Measurements from ENCODE around the gene KAZALD1.
A peak's percentile ranks its signal among the peaks of the same experiment; 100 is the strongest.

The KAZALD1 gene

GRCh38 chr10:101069441-101069840 is 7.7 kb downstream of the KAZALD1 start:
- no peak for DNase-seq

DNA sequence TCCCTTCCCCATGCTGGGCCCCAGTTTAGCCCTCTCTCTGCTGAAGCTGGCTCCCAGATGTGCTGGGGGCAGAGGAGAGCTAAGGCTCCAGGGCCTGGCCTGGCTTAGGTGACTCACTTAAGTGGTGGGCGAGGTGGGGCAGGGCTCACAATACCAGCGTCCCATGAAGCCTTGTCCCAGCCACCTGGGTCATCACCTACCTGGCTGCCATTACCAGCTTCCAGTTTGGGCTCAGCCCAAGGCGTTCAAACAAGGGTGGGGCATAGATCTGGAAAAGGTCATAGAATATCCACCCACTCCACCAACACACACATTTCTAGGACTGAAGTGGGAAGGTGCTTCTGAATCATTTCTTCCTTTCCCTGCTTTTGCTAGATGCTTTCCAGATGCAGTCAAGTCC is 8.3 kb downstream of the KAZALD1 start:
- DNase-seq = no peak

- no peak for DNase-seq
Observed at GRCh38 chr10:101071267-101071884, 9.6 kb downstream of the KAZALD1 start.

GRCh38 chr10:101071885-101072433 is 10.2 kb downstream of the KAZALD1 start:
- no peak for DNase-seq

GRCh38 chr10:101072923-101073322 is 11.1 kb downstream of the KAZALD1 start:
- no peak for DNase-seq

GRCh38 chr10:101073631-101074030 is 11.8 kb downstream of the KAZALD1 start:
- no peak for DNase-seq

DNA sequence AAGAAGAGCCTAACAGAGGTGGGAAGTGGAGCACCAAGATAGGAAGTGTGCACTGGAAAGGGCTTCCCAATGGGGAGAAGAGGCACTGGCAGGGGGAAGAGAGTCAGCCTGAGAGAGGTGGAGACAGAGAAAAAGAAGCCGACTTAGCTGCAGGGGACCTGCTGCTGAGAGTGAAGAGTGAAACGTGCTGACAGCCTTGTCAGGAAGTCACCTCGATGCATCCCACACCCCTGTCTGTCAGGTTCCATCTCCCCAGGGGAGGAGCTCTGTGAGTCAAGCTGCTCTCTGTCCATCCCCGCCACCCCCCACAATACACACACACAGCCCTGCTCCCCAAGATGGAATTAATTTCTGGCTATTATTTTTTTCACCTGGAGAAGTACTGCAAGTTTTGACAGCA is 14.0 kb downstream of the KAZALD1 start:
- no peak for DNase-seq

DNA sequence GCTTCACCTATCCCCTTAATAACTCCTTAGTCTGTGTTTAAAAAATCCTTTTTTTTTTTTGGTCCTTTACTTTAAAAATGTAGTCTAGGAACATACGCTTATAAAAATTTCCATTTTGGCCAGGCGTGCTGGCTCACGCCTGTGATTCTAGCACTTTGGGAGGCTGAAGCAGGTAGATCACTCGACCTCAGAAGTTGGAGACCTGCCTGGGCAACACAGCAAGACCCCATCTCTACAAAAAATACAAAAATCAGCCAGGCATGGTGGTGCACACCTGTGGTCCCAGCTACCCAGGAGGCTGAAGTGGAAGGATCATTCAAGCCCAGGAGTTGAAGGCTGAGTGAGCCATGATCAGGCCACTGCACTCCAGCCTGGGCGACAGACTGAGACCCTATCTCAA is 14.8 kb downstream of the KAZALD1 start:
- no peak for DNase-seq

DNA sequence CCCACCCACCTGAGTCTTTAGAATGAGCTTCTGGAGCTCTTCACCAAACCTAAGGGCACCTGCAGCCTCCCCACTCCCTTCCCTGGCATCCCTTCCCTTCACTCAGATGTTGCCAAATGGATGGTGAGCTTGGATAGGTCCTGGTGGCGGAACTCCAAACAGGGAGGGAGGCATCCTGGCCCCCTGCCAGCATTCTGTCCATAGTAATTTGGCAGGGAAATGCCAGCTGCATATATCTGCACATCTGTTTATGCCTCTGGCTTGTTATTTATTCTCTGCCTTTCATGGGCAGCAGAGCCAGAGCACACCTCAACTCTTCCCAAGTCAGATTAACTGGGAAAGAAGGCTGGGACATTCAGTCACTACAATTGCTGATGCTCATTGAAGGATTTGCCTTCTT is 18.1 kb downstream of the KAZALD1 start:
- no peak for DNase-seq

DNA sequence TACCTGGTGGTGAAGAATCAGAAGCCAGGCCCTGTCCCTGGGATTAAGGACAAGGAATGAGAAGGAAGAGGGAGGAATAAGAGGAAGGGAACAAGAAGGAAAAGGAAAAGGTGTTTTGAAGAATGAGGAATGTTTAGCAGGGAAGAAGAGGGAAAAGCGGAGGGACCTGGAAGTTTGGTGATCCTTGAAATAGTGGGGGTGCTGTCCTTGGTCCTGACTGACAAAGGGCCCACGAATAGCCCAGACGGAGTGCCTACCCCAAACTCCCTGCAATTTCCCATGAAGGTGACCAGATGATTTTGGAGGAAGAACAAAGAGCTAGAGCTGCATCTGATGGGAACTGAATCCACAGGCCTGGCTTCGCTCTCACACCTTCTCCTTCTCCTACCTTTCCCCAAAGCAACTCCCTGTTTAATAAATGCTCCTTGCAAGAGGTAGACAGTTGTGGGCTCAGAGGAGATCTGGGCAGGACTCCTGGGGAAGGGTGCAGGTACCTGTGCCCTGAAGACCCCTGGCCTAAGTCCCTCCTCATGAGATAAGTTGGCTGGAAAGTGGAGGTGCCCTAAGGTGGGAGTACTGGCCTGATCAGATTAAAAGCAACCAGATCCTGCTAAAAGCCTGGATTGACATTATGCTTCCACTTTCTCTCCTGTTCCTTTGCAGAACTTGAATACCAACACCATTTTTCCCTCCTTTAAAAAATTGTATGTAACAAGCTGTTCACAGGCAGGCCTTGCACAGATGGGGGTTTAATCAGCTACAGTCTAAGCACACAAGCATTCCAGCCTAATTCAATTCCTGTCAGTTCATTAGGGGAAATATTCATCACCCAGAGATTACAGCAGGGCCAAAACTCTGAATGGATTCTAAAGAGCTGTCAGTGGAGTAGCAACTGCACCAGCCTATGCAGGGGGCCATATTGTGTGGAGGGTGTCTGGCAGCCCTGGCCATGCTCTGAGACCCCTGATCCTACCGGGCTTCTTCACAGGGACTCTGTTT is 19.4 kb downstream of the KAZALD1 start:
- no peak for DNase-seq

GRCh38 chr10:101085846-101086245 is 24.1 kb downstream of the KAZALD1 start:
- no peak for DNase-seq

DNA sequence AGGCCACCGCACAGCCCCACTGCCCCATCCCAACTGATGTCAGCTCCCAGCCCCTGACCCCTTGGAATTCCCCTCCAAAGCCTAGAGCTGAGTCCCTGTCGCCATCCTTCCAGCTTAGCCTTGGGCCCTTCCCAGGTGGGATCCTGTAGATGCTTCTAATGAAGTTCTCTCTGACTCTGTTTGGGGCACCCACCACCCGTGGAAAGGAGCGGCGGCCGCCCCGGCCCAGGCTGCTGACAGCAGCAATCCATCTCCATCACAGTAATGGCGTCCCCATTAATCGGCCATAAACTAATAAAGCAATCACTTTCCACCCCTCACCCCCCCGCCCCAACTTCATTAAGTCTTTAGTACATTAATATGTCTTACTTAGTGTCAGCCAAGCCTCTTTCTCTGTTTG is 25.6 kb downstream of the KAZALD1 start:
- no peak for DNase-seq

- DNase-seq = no peak
Observed at GRCh38 chr10:101087965-101088364, 26.2 kb downstream of the KAZALD1 start.

GRCh38 chr10:101089520-101090299 is 27.9 kb downstream of the KAZALD1 start:
- DNase-seq = no peak

DNA sequence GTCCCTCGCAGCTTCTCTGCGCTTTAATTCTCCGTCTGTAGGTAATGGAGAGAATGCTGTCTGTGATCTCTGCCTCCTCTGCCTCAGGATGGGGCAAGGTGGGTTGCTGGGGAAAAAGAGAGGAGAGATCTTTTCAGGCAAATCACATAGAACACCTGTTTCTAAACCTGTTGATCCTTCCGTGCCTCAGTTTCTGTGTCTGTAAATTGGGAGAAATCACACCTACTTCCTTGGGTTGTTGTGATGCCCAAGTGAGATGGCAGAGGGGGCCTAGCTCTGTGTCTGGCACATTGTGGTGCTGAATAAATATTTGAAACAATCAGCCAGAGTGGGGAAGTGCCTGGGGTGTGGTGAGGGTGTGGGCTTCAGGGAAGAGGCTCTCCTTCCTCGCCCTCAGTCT is 28.8 kb downstream of the KAZALD1 start:
- no peak for DNase-seq

DNA sequence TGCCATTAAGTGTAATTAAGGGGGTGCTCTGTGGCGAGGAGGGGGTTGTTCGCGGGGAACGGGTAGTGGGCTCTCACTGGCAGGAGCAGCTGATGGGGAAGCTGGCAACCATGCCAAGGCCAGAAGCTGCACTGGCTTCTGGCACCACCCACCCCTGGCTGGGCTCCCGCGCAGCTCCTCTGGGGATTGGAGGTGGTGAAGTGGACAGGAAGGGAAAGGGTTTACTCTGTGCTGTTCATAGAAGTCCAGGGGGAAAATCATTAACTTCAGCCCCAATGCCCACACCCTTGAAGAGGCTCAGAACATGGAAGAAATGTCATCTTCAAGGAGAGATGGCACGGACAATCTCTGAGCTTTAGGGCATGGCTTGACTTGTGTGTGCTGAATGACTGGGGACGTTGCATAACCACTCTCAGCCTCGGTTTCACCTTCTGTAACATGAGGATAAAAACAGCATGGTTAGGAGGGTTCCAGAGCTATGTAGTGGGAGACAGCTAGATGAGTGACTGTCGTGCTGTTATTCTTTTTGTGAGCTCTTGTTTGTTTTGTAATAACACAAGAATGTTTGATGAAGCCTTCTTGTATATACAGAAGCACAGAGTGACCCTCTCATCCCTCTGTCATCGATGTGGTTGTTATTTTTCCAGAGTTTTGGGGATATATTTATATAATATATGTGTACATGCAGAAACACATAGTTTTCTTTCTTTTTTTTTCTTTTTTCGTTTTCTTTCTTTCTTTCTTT is 29.9 kb downstream of the KAZALD1 start:
- no peak for DNase-seq

DNA sequence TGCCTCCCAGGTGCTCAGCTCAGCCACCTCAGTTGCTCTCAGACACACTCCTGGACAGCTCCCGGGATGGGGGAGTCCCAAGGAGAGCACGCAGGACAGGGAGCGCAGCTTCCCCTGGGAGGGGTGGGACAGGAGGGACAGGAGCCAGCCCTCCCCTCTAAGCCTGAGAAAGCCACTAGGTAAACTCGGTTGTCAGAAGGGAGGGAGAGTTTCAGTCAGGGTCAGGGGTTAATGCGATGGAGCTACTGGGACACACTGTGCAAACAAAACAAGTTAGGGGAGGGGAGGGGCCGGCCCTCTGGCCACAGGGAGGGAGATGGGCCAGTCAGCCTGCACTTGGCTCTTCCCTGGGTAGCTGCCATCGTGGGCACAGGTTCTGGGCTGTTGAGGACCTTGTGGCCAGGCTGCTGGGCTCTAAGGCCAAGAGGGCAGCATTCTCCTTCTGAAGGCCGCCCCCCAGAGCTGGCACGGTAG is 31.1 kb downstream of the KAZALD1 start:
- DNase-seq = no peak

DNA sequence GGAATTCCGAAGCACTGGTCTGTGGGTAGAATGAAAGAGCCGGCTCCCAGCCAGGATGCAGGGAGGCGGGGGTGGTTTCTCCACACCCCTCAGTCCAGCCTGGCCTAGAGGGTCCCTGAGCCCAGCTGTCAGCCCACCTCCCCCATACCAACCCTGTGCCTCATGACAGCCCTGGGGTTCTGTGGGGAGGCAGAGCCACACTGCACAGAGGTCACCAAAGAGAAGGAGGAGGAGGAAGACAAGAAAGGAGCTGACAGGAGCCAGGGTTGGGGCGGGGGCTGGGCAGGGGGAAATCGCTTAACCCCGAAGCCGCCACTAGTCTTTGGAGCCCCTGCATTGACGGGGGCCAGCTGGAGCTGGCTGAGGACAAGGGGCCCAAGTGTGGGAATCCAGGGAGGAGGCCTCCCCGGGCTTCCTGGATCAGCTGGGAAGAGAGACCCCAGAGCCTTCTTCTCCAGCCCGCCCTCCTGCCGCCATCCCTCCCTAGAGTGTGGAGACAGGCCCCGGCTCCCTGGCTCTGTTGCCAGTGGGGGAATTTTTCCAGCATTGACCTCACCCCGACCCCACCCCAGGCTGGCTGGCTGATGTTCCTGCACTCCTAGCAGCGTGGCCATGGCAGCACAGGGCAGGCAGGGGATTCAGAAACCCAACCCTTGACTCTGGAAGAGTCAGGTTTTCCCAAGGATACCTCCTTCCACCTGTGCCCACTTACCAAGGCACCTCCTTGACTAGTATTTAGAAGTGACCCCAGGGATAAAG is 32.5 kb downstream of the KAZALD1 start:
- no peak for DNase-seq

DNA sequence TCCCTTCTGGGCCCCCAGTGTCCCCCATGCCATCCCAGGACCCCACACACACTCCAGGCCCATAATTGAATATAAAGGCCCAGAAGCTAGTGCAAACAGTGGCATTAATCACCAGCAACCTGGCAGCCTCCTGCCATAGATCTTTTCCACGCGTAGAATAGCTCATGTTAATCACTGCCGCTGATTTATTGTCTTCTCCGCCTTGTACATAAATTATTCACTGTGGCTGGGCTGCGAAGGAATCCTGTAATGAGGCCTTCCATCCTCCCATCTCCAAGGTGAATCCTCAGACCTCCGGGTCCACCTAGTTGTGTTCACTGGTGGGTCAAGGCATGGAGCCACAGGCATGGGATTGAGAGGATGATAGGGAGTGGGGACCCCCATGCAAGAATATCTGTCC is 33.2 kb downstream of the KAZALD1 start:
- no peak for DNase-seq

DNA sequence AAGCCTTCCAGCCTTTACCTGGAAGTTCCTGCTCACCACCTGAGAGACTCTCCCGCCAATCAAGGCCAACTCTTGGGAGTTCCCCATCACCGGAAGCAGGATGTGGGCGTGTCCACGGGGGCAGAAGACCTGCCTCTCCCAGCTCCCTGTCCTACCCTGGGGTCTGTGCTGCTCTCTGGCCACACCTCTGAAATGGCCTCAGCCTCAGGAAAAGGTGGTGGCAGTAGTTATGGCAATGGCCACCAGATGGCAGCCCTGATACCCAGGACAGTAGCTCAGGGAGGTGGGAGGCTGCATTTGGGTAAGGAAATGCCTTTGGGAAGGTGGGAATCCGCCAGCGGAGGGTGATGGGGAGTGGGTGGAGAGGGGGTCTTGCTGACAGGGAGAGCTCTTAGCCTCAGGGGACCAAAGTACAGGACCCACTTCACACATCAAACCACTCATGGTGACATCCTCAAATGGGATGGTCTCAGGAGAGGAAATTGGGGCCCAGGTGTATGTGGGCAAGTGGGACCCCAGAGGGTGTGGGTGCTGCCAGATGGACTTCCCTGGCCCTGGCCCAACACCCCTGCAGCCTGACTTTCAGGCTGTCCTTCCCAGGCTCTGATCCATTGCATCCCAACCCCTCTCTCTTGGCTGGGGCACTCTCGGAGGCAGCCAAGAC is 33.9 kb downstream of the KAZALD1 start:
- peak; percentile 85 for DNase-seq

GRCh38 chr10:101096378-101096777 is 34.6 kb downstream of the KAZALD1 start:
- no peak for DNase-seq

Measured in activated CD8-positive, alpha-beta memory T cell treated with anti-CD3 and anti-CD28 coated beads, Interleukin-2, amount 50 U/mL, for 48 hours (primary cell).